Neural progenitor cell (in vitro differentiated cells): ENCODE measurements around the gene CHAC1. TPM values are rescaled to one million over a fixed set of nuclear protein-coding genes. Genes with fewer than 3 reads are reported as not detected.

Source experiments
- DNase-seq: peaks from one replicate; pipeline ENCODE4 v3.0.0-alpha.2; 2016; ENCODE audit warnings: low spot score
- H2AFZ ChIP-seq: fragments of 200-600 bp; sonication (generic); replicated peaks from 2 replicates; pipeline ENCODE4 v1.6.1; 2016; ENCODE audit warnings: antibody characterized with exemption
- H3F3A ChIP-seq: fragments of 200-600 bp; sonication (generic); 2 replicates; pipeline ENCODE4 v1.6.1; 2016; ENCODE audit warnings: antibody characterized with exemption, low read depth
- H3K27ac ChIP-seq: fragments of 200-600 bp; sonication (generic); 2 replicates; pipeline ENCODE4 v1.5.1; 2016; ENCODE audit warnings: mild to moderate bottlenecking
- H3K27me3 ChIP-seq: fragments of 200-600 bp; sonication (generic); 2 replicates; pipeline ENCODE4 v1.6.1; 2016; ENCODE audit warnings: mild to moderate bottlenecking, moderate library complexity
- H3K36me3 ChIP-seq: fragments of 200-600 bp; sonication (generic); 2 replicates; pipeline ENCODE4 v1.5.1; 2016
- H3K4me1 ChIP-seq: fragments of 200-600 bp; sonication (generic); 2 replicates; pipeline ENCODE4 v1.6.1; 2016; ENCODE audit warnings: mixed run types
- H3K4me2 ChIP-seq: fragments of 200-600 bp; sonication (generic); 2 replicates; pipeline ENCODE4 v1.6.1; 2016
- H3K4me3 ChIP-seq: fragments of 200-600 bp; sonication (generic); 2 replicates; pipeline ENCODE4 v1.5.1; 2016
- H3K79me2 ChIP-seq: fragments of 200-600 bp; sonication (generic); 2 replicates; pipeline ENCODE4 v1.6.1; 2016; ENCODE audit warnings: low read depth
- H3K9ac ChIP-seq: fragments of 200-600 bp; sonication (generic); 2 replicates; pipeline ENCODE4 v1.6.1; 2016
- H3K9me3 ChIP-seq: fragments of 200-600 bp; sonication (generic); 2 replicates; pipeline ENCODE4 v1.5.1; 2016; ENCODE audit warnings: low read depth
- H4K20me1 ChIP-seq: fragments of 200-600 bp; sonication (generic); 2 replicates; pipeline ENCODE4 v1.6.1; 2016; ENCODE audit warnings: low read depth
- H3K27ac Mint-ChIP-seq: 3 replicates; pipeline ENCODE4 v1.8.0; 2021; ENCODE audit warnings: mixed read lengths
- H3K27me3 Mint-ChIP-seq: 2 replicates; pipeline ENCODE4 v1.8.0; 2022; ENCODE audit warnings: low read depth, mild to moderate bottlenecking, inconsistent platforms, moderate library complexity, mixed read lengths; ENCODE audit not compliant: insufficient read depth
- H3K36me3 Mint-ChIP-seq: 3 replicates; pipeline ENCODE4 v1.8.0; 2021; ENCODE audit warnings: mixed read lengths
- H3K4me1 Mint-ChIP-seq: 3 replicates; pipeline ENCODE4 v1.8.0; 2021; ENCODE audit warnings: mixed read lengths
- H3K4me3 Mint-ChIP-seq: 3 replicates; pipeline ENCODE4 v1.8.0; 2021; ENCODE audit warnings: mild to moderate bottlenecking, moderate library complexity, mixed read lengths
- H3K9me3 Mint-ChIP-seq: 3 replicates; pipeline ENCODE4 v1.8.0; 2020; ENCODE audit warnings: mixed read lengths
- EZH2 ChIP-seq: fragments of 200-600 bp; sonication (generic); IDR thresholded peaks from 2 replicates; pipeline ENCODE4 v1.6.1; 2017; ENCODE audit warnings: antibody characterized with exemption, mild to moderate bottlenecking, moderate library complexity
- EZH2phosphoT487 ChIP-seq: fragments of 200-600 bp; sonication (generic); IDR thresholded peaks from 2 replicates; pipeline ENCODE4 v1.6.1; 2017; ENCODE audit warnings: antibody characterized with exemption
- total RNA-seq: library from RNA; depleted of rRNA; stranded (reverse); fragments of >200 nt; gene quantifications from 2 replicates; pipeline ENCODE4 v1.2.3, GENCODE V29; 2015; ENCODE audit warnings: low replicate concordance
- TF ChIP-seq, protein P1 (sequence below): fragments of 200-600 bp; sonication (generic); IDR thresholded peaks from 2 replicates; pipeline ENCODE4 v1.5.1; 2017; ENCODE audit warnings: antibody characterized with exemption, mild to moderate bottlenecking

The CHAC1 gene
- total RNA-seq, 1 donor from 2014 or later = 2.4 TPM

DNA sequence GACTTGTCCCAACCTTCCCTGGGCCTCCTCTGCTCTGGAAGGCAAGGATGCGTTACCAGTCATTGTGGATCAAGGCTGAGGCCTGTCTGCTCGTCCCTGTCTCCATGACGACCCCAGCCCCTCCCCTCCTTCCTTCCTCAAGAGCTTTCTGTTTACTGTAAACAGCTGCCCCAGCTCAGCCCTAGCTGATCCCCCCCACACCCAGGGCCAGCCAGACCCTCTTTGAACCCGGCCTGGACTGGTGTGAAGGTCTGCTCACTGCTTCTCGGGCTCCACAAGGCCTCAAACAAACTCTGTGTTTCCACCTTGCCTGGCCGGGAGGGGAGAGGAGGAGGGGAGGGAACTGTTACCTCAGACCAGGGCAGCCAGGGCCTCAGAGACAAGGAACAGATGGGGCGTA is 42.1 kb upstream of the CHAC1 start:
- H3K27ac ChIP-seq = no peak overlapping the region
- peak overlapping the region; percentile 75 for H3K27ac Mint-ChIP-seq
- H3K4me1 Mint-ChIP-seq = peaks cover 25% of the 10 kb centered on the region
- no peaks in the 10 kb centered on the region for H3K79me2 ChIP-seq
- no peak overlapping the region for H3K4me3 ChIP-seq
- H3K4me3 Mint-ChIP-seq = no peak overlapping the region
- peaks cover 29% of the 10 kb centered on the region for H3K4me1 ChIP-seq
- peak overlapping the region; percentile 94 for H2AFZ ChIP-seq
- peaks cover 15% of the 10 kb centered on the region for H3K27me3 Mint-ChIP-seq
- DNase-seq = peak; percentile 59
- H3K9ac ChIP-seq = no peak overlapping the region
- no peaks in the 10 kb centered on the region for H3K9me3 ChIP-seq
- no peaks in the 10 kb centered on the region for H3K9me3 Mint-ChIP-seq
- peaks cover 6% of the 10 kb centered on the region for H3F3A ChIP-seq
- H3K4me2 ChIP-seq = peak overlapping the region; percentile 49
- no peaks in the 10 kb centered on the region for H3K36me3 Mint-ChIP-seq
- no peaks in the 10 kb centered on the region for H3K36me3 ChIP-seq
- TF ChIP-seq, protein P1, sequence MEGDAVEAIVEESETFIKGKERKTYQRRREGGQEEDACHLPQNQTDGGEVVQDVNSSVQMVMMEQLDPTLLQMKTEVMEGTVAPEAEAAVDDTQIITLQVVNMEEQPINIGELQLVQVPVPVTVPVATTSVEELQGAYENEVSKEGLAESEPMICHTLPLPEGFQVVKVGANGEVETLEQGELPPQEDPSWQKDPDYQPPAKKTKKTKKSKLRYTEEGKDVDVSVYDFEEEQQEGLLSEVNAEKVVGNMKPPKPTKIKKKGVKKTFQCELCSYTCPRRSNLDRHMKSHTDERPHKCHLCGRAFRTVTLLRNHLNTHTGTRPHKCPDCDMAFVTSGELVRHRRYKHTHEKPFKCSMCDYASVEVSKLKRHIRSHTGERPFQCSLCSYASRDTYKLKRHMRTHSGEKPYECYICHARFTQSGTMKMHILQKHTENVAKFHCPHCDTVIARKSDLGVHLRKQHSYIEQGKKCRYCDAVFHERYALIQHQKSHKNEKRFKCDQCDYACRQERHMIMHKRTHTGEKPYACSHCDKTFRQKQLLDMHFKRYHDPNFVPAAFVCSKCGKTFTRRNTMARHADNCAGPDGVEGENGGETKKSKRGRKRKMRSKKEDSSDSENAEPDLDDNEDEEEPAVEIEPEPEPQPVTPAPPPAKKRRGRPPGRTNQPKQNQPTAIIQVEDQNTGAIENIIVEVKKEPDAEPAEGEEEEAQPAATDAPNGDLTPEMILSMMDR = no peak
- no peak for TF ChIP-seq EZH2
- TF ChIP-seq EZH2phosphoT487 = no peak
- H3K27me3 ChIP-seq = no peaks in the 10 kb centered on the region
- H4K20me1 ChIP-seq = peaks cover 15% of the 10 kb centered on the region

DNA sequence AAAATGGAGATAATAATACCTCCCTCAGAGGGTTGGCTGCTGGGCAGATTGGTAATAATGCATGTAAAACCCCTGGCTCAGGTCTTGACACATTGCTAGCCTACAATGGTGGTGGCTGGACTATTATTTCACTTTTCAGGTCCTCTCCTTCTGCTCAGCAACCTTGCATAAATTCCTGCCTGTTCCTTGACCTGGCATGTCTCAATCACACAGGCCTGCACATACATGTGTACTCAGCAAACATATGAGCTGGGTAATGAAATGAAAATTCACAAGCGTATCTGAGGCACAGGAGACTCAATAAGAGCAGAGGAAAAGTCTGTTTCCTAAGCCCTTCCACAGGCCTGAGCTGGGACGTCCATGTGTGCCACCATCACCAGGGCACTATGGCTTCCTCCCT is 41.6 kb upstream of the CHAC1 start:
- no peaks in the 10 kb centered on the region for H3K36me3 ChIP-seq
- Mint-ChIP-seq H3K4me1 (peaks cover 25% of the 10 kb centered on the region), H3K27ac (peak overlapping the region; percentile 75), H3K4me3 (no peak overlapping the region), H3K27me3 (peaks cover 18% of the 10 kb centered on the region), H3K9me3 (no peaks in the 10 kb centered on the region), H3K36me3 (no peaks in the 10 kb centered on the region)
- H3K27ac ChIP-seq = no peak overlapping the region
- H3K4me3 ChIP-seq = no peak overlapping the region
- H3K4me1 ChIP-seq = peaks cover 30% of the 10 kb centered on the region
- peaks cover 11% of the 10 kb centered on the region for H4K20me1 ChIP-seq
- TF ChIP-seq EZH2 = no peak
- TF ChIP-seq, protein P1 = no peak
- TF ChIP-seq EZH2phosphoT487 = no peak
- peaks cover 6% of the 10 kb centered on the region for H3F3A ChIP-seq
- no peaks in the 10 kb centered on the region for H3K79me2 ChIP-seq
- no peak overlapping the region for H3K4me2 ChIP-seq
- no peak overlapping the region for H2AFZ ChIP-seq
- H3K9ac ChIP-seq = no peak overlapping the region
- H3K9me3 ChIP-seq = no peaks in the 10 kb centered on the region
- DNase-seq = no peak
- peaks cover 4% of the 10 kb centered on the region for H3K27me3 ChIP-seq

DNA sequence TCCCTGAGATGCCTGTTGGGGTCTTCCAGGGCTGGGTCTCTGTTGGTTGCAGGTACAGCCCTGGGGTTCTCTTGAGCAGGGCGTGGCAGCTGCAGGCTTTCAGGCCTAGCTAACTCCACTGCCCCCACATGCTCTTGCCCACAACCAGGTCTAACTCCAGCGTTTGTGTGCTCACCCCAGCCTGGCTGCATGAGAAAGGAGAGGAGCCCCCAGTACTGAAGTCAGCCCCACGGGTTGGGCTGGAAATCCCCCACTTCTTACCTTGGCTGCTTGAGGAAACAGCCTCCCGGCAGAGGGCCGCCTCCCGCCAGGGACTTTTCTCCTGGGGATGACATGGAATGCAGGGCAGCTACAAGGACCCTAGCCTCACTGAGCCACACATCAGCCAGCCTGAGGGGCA is 40.8 kb upstream of the CHAC1 start:
- peaks cover 25% of the 10 kb centered on the region for H3K4me1 ChIP-seq
- peaks cover 4% of the 10 kb centered on the region for H3K27me3 ChIP-seq
- Mint-ChIP-seq H3K4me1 (peaks cover 25% of the 10 kb centered on the region), H3K36me3 (no peaks in the 10 kb centered on the region), H3K4me3 (no peak overlapping the region), H3K9me3 (no peaks in the 10 kb centered on the region), H3K27me3 (peaks cover 19% of the 10 kb centered on the region), H3K27ac (no peak overlapping the region)
- H4K20me1 ChIP-seq = peaks cover 4% of the 10 kb centered on the region
- no peak overlapping the region for H3K4me2 ChIP-seq
- no peak overlapping the region for H3K9ac ChIP-seq
- TF ChIP-seq EZH2phosphoT487 = no peak
- TF ChIP-seq, protein P1 = no peak
- no peak for TF ChIP-seq EZH2
- H3K36me3 ChIP-seq = no peaks in the 10 kb centered on the region
- no peak for DNase-seq
- peaks cover 6% of the 10 kb centered on the region for H3F3A ChIP-seq
- no peak overlapping the region for H2AFZ ChIP-seq
- no peak overlapping the region for H3K27ac ChIP-seq
- no peaks in the 10 kb centered on the region for H3K9me3 ChIP-seq
- no peaks in the 10 kb centered on the region for H3K79me2 ChIP-seq
- no peak overlapping the region for H3K4me3 ChIP-seq
